Measurements from ENCODE around the gene FIBCD1.

FIBCD1 gene

DNA sequence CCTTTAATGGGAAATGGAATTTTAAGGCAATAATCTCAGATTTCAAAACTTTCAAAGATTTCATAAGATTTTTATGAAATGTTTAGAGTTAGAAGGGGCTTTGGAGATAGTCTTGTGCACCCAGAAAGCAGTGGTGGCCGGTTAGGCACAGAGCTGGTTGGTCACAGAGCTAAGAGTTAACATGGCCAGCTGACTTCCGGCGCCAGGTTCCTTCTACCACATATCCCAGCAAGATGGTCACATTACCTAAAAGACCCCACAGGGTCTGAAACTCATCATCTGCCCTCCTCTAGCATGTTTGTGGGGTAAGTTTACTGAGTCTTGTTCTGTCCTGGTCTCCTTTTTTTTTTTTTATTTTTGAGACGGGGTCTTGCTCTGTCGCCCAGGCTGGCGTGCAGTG, 61.7 kb downstream of the FIBCD1 start:
- no peak for TF ChIP-seq CTCF (conservative IDR thresholded peaks at IDR 0.05; ENCODE audit: low read depth, low read length)
- no peak overlapping the region for H3K4me3 ChIP-seq (ENCODE audit: low read depth, low read length)
- no peak for DNase-seq (ENCODE audit: low read depth)

DNA sequence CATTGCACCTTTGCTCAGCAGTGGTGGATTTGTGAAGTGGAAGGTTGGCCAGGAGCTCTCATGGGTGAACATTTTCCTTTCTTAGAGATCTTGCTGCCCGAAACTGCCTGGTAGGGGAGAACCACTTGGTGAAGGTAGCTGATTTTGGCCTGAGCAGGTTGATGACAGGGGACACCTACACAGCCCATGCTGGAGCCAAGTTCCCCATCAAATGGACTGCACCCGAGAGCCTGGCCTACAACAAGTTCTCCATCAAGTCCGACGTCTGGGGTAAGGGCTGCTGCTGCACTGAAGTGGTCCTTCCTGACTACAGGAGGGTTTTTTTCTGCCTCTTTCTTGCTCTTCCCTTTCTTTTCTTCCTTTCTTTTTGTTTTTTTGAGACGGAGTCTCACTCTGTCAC, 64.3 kb downstream of the FIBCD1 start:
- TF ChIP-seq CTCF (conservative IDR thresholded peaks at IDR 0.05; ENCODE audit: low read depth, low read length): no peak

DNA sequence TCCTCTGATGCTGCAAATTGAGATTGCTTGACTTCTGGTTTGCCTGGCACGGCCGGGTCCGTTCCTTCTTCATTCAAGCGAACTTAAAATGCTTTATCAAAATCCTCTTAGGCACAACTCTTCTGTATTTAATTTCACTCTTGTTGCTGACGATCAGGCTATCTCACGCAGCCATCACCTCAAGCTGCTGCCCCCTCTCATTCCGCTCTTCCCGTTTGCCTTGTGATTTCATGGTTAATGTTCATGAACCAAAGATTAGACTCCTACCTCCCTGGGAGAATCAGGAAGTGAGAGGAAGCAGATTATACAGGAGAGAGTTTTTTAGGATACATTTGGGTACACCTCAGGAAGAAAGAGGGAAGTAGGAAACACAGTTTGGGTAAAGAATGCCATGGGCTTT, 65.1 kb downstream of the FIBCD1 start:
- no peak for DNase-seq (ENCODE audit: low read depth)
- TF ChIP-seq CTCF (conservative IDR thresholded peaks at IDR 0.05; ENCODE audit: low read depth, low read length): no peak
- H3K4me3 ChIP-seq (ENCODE audit: low read depth, low read length): no peak overlapping the region

More for the DNA sequence above, 64.3 kb downstream of the FIBCD1 start:
- no peak for DNase-seq (ENCODE audit: low read depth)
- H3K4me3 ChIP-seq (ENCODE audit: low read depth, low read length): no peak overlapping the region

DNA sequence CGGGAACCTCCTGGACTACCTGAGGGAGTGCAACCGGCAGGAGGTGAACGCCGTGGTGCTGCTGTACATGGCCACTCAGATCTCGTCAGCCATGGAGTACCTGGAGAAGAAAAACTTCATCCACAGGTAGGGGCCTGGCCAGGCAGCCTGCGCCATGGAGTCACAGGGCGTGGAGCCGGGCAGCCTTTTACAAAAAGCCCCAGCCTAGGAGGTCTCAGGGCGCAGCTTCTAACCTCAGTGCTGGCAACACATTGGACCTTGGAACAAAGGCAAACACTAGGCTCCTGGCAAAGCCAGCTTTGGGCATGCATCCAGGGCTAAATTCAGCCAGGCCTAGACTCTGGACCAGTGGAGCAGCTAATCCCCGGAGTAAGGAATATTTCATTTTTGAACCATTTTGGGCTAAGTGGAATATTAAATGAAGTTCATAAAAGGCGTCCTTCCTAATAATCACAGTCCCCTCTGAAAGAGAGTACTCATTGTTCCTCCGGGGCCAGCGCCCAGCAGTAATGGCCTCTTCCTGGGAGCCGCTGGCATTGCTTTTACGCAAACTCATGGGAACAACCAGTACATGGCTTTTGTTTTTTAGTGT, 66.0 kb downstream of the FIBCD1 start:
- no peak overlapping the region for H3K4me3 ChIP-seq (ENCODE audit: low read depth, low read length)
- TF ChIP-seq CTCF (conservative IDR thresholded peaks at IDR 0.05; ENCODE audit: low read depth, low read length): no peak
- no peak for DNase-seq (ENCODE audit: low read depth)

DNA sequence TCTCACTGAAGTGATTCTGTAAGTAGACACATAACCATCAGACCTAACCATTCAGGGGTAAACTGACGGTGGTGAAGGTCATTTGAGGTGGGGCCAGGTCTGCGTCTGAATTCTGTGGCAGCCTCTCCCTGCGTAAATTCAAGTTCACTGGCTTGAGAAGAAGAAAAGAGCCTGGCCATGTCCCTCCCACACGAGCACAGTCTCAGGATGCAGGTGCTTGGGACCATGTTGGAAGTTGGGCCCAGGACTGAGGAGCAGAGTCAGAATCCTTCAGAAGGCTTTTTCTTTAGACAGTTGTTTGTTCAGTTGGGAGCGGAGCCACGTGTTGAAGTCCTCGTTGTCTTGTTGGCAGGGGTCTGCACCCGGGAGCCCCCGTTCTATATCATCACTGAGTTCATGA, 66.5 kb downstream of the FIBCD1 start:
- H3K4me3 ChIP-seq (ENCODE audit: low read depth, low read length): no peak overlapping the region
- DNase-seq (ENCODE audit: low read depth): no peak
- TF ChIP-seq CTCF (conservative IDR thresholded peaks at IDR 0.05; ENCODE audit: low read depth, low read length): no peak

DNA sequence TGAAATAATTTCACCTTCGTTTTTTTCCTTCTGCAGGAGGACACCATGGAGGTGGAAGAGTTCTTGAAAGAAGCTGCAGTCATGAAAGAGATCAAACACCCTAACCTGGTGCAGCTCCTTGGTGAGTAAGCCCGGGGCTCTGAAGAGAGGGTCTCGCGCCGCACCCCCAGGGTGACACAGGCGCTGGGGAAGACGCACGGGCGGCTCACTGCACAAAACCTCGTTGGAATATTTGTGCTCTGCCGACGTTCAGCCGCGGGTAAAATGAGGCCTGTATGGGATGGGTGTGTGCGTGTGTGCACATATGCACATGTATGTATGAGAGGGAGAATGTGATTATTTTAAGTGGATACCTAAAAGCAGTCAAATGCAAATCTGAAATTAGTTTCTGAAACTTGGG, 67.0 kb downstream of the FIBCD1 start:
- no peak for DNase-seq (ENCODE audit: low read depth)
- TF ChIP-seq CTCF (conservative IDR thresholded peaks at IDR 0.05; ENCODE audit: low read depth, low read length): no peak
- no peak overlapping the region for H3K4me3 ChIP-seq (ENCODE audit: low read depth, low read length)

GRCh38 chr9:130871395-130872062, 67.5 kb downstream of the FIBCD1 start:
- no peak overlapping the region for H3K4me3 ChIP-seq (ENCODE audit: low read depth, low read length)
- no peak for DNase-seq (ENCODE audit: low read depth)
- no peak for TF ChIP-seq CTCF (conservative IDR thresholded peaks at IDR 0.05; ENCODE audit: low read depth, low read length)

Data from choroid plexus epithelial cell (primary cell).